ENCODE results near the gene BMPR2. TPM values are rescaled to one million over a fixed set of nuclear protein-coding genes. Genes with fewer than 3 reads are reported as not detected.

Gene BMPR2
- total and polyA plus RNA-seq, 2 donors (not counting 1 experiment from before 2014, with no cell fraction given): 3.1 to 24.6 TPM

- intact Hi-C loops (cut with micrococcal nuclease): no loop called here
- Histone ChIP-seq H3K4me1 (ENCODE audit: control insufficient read depth in 2 of 2, insufficient read depth in 2 of 2, low read length in 2 of 2) (peaks cover 3 to 4% of the 10 kb centered on the region in 2 donors), H3K27me3 (replicated peaks in 1 of 4; ENCODE audit: control extremely low read depth in 1 of 4, control insufficient read depth in 3 of 4, insufficient read depth in 4 of 4, low read length in 3 of 4) (peaks cover 0 to 11% (median 1%) of the 10 kb centered on the region in 4 experiments), H3K4me2 (replicated peaks; ENCODE audit: low read depth, low read length, poor library complexity, severe bottlenecking) (no peak overlapping the region), H3K9me3 (ENCODE audit: control extremely low read depth in 1 of 3, control insufficient read depth in 2 of 3, insufficient read depth in 1 of 3, low read length in 2 of 3) (peaks cover 0 to 22% (median 14%) of the 10 kb centered on the region in 3 donors), H3K4me3 (ENCODE audit: control extremely low read depth in 1 of 5, extremely low read depth in 1 of 5, insufficient read depth in 1 of 5, low read depth in 2 of 5, low read length in 4 of 5) (no peak overlapping the region), H4K20me1 (ENCODE audit: control insufficient read depth, insufficient read depth, low read length, poor library complexity, severe bottlenecking) (peaks cover 36% of the 10 kb centered on the region), H3K9ac (ENCODE audit: low read length) (no peak overlapping the region), H3K36me3 (replicated peaks in 1 of 2; ENCODE audit: control extremely low read depth in 1 of 2, control insufficient read depth in 1 of 2, extremely low read depth in 1 of 2, insufficient read depth in 2 of 2, low read length in 1 of 2) (peaks cover 0 to 1% of the 10 kb centered on the region in 2 experiments), H3K27ac (ENCODE audit: low read length in 2 of 2) (no peak overlapping the region), H2AFZ (ENCODE audit: insufficient read depth, low read depth, low read length, poor library complexity, severe bottlenecking) (no peak overlapping the region), H3K79me2 (ENCODE audit: control insufficient read depth, insufficient read depth, low read length) (peaks cover 11% of the 10 kb centered on the region)
- 92% methylated on average over 5 of the region's 5 CpGs for WGBS (ENCODE audit: insufficient coverage)
- ChIA-PET CTCF (no interaction called here), POLR2A (no interaction called here)
- DNase-seq (no peak), ATAC-seq (ENCODE audit: low read depth) (no peak)
- Mint-ChIP-seq H3K27me3 (peaks cover 4% of the 10 kb centered on the region), H3K27ac (no peak overlapping the region), H3K4me1 (peaks cover 13% of the 10 kb centered on the region), H3K4me3 (no peak overlapping the region), H3K9me3 (ENCODE audit: insufficient read depth) (peaks cover 8% of the 10 kb centered on the region)
- TF ChIP-seq EZH2 (IDR thresholded peaks at IDR 0.05; ENCODE audit: borderline replicate concordance, insufficient read depth, low read depth, low read length, poor library complexity, severe bottlenecking) (no peak), CTCF (IDR thresholded peaks at IDR 0.05) (no peak)
Observed at GRCh38 chr2:202425036-202425435, 48.9 kb downstream of the BMPR2 start.

- Histone ChIP-seq H3K36me3 (replicated peaks in 1 of 2; ENCODE audit: control extremely low read depth in 1 of 2, control insufficient read depth in 1 of 2, extremely low read depth in 1 of 2, insufficient read depth in 2 of 2, low read length in 1 of 2) (peaks cover 0 to 1% of the 10 kb centered on the region in 2 experiments), H3K79me2 (ENCODE audit: control insufficient read depth, insufficient read depth, low read length) (peaks cover 10% of the 10 kb centered on the region), H3K27ac (ENCODE audit: low read length in 2 of 2) (no peak overlapping the region), H3K9me3 (ENCODE audit: control extremely low read depth in 1 of 3, control insufficient read depth in 2 of 3, insufficient read depth in 1 of 3, low read length in 2 of 3) (peaks cover 0 to 22% (median 14%) of the 10 kb centered on the region in 3 donors), H4K20me1 (ENCODE audit: control insufficient read depth, insufficient read depth, low read length, poor library complexity, severe bottlenecking) (peaks cover 40% of the 10 kb centered on the region), H3K27me3 (replicated peaks in 1 of 4; ENCODE audit: control extremely low read depth in 1 of 4, control insufficient read depth in 3 of 4, insufficient read depth in 4 of 4, low read length in 3 of 4) (peaks cover 0 to 11% (median 5%) of the 10 kb centered on the region in 4 experiments), H2AFZ (ENCODE audit: insufficient read depth, low read depth, low read length, poor library complexity, severe bottlenecking) (no peak overlapping the region), H3K4me2 (replicated peaks; ENCODE audit: low read depth, low read length, poor library complexity, severe bottlenecking) (no peak overlapping the region), H3K4me1 (ENCODE audit: control insufficient read depth in 2 of 2, insufficient read depth in 2 of 2, low read length in 2 of 2) (peaks cover 3 to 4% of the 10 kb centered on the region in 2 donors), H3K4me3 (ENCODE audit: control extremely low read depth in 1 of 5, extremely low read depth in 1 of 5, insufficient read depth in 1 of 5, low read depth in 2 of 5, low read length in 4 of 5) (no peak overlapping the region), H3K9ac (ENCODE audit: low read length) (no peak overlapping the region)
- intact Hi-C loops (cut with micrococcal nuclease): no loop called here
- ChIA-PET CTCF (no interaction called here), POLR2A (no interaction called here)
- TF ChIP-seq CTCF (IDR thresholded peaks at IDR 0.05) (no peak), EZH2 (IDR thresholded peaks at IDR 0.05; ENCODE audit: borderline replicate concordance, insufficient read depth, low read depth, low read length, poor library complexity, severe bottlenecking) (no peak)
- no peak overlapping the region for H3K4me3 Mint-ChIP-seq
- 48% methylated on average over 2 of the region's 8 CpGs for WGBS (ENCODE audit: insufficient coverage)
- H3K4me1 Mint-ChIP-seq: peaks cover 13% of the 10 kb centered on the region
- DNase-seq (peak; percentile 8), ATAC-seq (ENCODE audit: low read depth) (no peak)
- H3K9me3 Mint-ChIP-seq (ENCODE audit: insufficient read depth): peaks cover 8% of the 10 kb centered on the region
- H3K27me3 Mint-ChIP-seq: peaks cover 8% of the 10 kb centered on the region
- H3K27ac Mint-ChIP-seq: no peak overlapping the region
Observed at GRCh38 chr2:202426751-202427150, 50.6 kb downstream of the BMPR2 start.
